GM15510 (cell line): Measurements from ENCODE around the gene SLC17A6.

ENCODE experiments used
- POLR2A ChIP-seq: IDR thresholded peaks from 3 replicates; pipeline ENCODE4 v1.6.1; 2011; ENCODE audit warnings: borderline replicate concordance; ENCODE audit not compliant: insufficient read length; ENCODE audit errors: extremely low read depth

Gene SLC17A6

GRCh38 chr11:22337596-22338485 lies at the start of gene SLC17A6:
Gene SLC17A6, plus strand, starts transcription at chr11:22338381. Its CDS starts 153 bp downstream, at chr11:22338534.
- TF ChIP-seq POLR2A: no peak

- TF ChIP-seq POLR2A: no peak
Observed at GRCh38 chr11:22302368-22302767, 35.8 kb upstream of the SLC17A6 start.

- TF ChIP-seq POLR2A: no peak
Observed at GRCh38 chr11:22304337-22304961, 33.7 kb upstream of the SLC17A6 start.

- TF ChIP-seq POLR2A: no peak
Observed at GRCh38 chr11:22317656-22318055, 20.5 kb upstream of the SLC17A6 start.

GRCh38 chr11:22331771-22332170 lies 6.4 kb upstream of the SLC17A6 start:
- no peak for TF ChIP-seq POLR2A

- TF ChIP-seq POLR2A: no peak
Observed at GRCh38 chr11:22336587-22336986, 1.6 kb upstream of the SLC17A6 start.

DNA sequence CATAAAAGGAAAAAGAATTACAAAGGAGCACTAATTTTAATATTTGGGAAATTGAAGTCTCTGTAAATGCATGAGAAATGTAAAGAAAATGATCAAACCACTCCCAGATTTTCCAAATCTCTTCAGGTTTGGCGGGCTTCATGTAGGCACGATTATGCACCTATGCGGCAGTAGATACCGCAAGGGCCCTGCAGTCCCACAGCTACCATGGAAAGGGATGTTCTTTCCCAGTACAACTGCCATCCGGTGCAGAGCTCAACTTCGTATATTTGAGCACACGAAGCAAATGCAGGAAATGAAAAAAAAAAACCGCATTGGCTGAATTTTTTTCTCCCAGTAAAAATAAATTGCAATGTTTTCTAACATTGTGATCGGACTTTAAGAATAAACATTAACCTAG lies 1.4 kb downstream of the SLC17A6 start:
- TF ChIP-seq POLR2A: no peak

- TF ChIP-seq POLR2A: no peak
Observed at GRCh38 chr11:22340235-22340634, 2.1 kb downstream of the SLC17A6 start.

GRCh38 chr11:22340701-22341587 lies 2.8 kb downstream of the SLC17A6 start:
- TF ChIP-seq POLR2A: no peak

- no peak for TF ChIP-seq POLR2A
Observed at GRCh38 chr11:22341588-22341931, 3.4 kb downstream of the SLC17A6 start.

- no peak for TF ChIP-seq POLR2A
Observed at GRCh38 chr11:22342211-22343031, 4.2 kb downstream of the SLC17A6 start.

GRCh38 chr11:22343032-22343324 lies 4.8 kb downstream of the SLC17A6 start:
- no peak for TF ChIP-seq POLR2A

DNA sequence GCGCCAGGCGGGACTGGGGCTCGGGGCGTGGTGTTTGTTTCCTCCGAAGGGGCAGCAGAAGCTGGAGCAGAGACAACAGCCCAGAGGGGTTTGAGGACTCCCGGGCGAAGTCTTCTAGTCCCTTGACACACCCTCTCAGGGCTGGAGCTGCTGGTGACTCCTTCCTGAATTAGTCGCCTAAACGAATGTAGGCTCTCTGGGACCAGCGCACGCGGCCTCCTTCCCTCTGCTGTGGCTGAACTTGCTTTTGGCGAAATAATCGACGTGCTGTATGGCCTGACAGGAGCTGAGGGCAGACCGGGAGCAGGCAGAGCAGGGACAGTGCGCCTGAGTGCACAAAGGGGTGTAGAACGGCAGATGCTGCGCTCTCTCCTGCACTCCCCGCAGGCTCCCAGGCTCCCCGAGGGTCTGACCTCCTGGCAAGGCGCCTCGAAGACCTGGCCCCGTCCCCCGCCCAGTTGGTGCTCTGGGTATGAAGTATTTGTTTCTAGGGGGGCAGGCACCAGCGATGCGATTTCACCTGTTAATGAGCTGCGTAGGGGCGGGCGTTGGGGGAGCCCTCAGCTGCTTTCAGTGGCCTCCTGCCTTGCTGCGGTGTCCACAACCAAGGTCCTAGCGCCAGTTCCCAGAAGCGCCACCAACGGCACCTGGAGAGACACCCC lies 5.3 kb downstream of the SLC17A6 start:
- no peak for TF ChIP-seq POLR2A

DNA sequence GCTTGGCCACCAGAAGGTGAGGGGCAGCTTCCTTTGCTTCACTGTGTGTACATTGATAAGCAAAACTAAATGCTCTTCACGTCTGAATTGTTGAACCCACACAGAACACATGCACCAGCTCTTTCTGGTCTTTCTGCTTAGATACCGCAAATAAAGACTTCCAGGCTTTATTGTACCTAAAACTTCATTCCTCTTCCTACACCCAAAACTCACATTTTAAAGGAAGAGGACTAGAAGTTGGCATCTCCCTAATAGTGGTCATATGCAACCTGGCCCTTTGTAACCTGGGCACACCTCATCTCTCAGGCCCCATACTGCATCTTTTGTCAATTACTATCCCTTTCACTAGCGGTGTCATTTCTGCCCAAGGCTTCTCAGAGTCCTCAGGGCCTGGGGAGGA lies 5.9 kb downstream of the SLC17A6 start:
- no peak for TF ChIP-seq POLR2A

GRCh38 chr11:22346282-22346681 lies 8.1 kb downstream of the SLC17A6 start:
- no peak for TF ChIP-seq POLR2A
